Measurements from ENCODE around the gene DDX10. TPM values are rescaled to one million over a fixed set of nuclear protein-coding genes. Genes with fewer than 3 reads are reported as not detected.

DDX10 gene
- polyA plus RNA-seq, 1 donor from 2014 or later: 15.9 TPM

DNA sequence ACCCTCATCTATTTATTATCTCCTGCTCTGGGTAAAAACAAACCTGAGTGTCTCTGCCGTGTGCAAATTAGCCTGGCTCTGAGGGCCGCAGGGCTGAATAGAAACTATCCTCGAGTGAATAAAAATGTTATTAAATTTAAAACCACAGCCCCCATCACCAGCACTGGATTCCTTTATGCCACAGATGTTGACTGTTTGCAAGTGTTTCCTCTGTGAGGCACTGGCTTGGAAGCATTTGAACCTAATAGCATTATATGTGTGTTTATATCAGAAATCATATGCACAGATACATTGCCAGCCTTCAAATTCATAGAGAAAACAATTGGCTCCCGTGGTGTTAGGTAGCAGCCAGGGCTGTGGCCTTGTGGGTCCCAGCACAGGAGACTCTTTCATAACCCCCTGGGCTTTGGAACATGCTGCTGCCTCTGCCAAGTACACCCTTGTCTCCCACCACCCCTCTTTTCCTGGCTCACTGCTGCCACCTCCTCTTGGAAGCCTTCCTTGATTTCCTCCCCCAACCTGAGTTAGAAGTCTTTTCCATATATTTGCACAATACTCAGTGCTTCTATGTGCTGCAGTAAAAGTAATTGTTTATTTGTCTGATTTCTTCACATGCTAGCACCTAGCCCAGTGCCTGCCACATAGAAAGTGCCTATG, 294.4 kb downstream of the DDX10 start:
- TF ChIP-seq TAF1 (IDR thresholded peaks at IDR 0.05; ENCODE audit: low read depth): no peak
- TF ChIP-seq POLR2AphosphoS5 (IDR thresholded peaks at IDR 0.05): no peak
- TF ChIP-seq, protein P1, sequence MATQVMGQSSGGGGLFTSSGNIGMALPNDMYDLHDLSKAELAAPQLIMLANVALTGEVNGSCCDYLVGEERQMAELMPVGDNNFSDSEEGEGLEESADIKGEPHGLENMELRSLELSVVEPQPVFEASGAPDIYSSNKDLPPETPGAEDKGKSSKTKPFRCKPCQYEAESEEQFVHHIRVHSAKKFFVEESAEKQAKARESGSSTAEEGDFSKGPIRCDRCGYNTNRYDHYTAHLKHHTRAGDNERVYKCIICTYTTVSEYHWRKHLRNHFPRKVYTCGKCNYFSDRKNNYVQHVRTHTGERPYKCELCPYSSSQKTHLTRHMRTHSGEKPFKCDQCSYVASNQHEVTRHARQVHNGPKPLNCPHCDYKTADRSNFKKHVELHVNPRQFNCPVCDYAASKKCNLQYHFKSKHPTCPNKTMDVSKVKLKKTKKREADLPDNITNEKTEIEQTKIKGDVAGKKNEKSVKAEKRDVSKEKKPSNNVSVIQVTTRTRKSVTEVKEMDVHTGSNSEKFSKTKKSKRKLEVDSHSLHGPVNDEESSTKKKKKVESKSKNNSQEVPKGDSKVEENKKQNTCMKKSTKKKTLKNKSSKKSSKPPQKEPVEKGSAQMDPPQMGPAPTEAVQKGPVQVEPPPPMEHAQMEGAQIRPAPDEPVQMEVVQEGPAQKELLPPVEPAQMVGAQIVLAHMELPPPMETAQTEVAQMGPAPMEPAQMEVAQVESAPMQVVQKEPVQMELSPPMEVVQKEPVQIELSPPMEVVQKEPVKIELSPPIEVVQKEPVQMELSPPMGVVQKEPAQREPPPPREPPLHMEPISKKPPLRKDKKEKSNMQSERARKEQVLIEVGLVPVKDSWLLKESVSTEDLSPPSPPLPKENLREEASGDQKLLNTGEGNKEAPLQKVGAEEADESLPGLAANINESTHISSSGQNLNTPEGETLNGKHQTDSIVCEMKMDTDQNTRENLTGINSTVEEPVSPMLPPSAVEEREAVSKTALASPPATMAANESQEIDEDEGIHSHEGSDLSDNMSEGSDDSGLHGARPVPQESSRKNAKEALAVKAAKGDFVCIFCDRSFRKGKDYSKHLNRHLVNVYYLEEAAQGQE (IDR thresholded peaks at IDR 0.05; ENCODE audit: borderline replicate concordance): no peak
- no peak for TF ChIP-seq RAD21 (conservative IDR thresholded peaks at IDR 0.05)
- TF ChIP-seq, protein P2, sequence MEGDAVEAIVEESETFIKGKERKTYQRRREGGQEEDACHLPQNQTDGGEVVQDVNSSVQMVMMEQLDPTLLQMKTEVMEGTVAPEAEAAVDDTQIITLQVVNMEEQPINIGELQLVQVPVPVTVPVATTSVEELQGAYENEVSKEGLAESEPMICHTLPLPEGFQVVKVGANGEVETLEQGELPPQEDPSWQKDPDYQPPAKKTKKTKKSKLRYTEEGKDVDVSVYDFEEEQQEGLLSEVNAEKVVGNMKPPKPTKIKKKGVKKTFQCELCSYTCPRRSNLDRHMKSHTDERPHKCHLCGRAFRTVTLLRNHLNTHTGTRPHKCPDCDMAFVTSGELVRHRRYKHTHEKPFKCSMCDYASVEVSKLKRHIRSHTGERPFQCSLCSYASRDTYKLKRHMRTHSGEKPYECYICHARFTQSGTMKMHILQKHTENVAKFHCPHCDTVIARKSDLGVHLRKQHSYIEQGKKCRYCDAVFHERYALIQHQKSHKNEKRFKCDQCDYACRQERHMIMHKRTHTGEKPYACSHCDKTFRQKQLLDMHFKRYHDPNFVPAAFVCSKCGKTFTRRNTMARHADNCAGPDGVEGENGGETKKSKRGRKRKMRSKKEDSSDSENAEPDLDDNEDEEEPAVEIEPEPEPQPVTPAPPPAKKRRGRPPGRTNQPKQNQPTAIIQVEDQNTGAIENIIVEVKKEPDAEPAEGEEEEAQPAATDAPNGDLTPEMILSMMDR (IDR thresholded peaks at IDR 0.05; ENCODE audit: poor library complexity, severe bottlenecking): no peak
- no peak for TF ChIP-seq EZH2 (IDR thresholded peaks at IDR 0.05; ENCODE audit: borderline replicate concordance, insufficient read depth, low read length, poor library complexity, severe bottlenecking)
- TF ChIP-seq SMC3 (conservative IDR thresholded peaks at IDR 0.05; ENCODE audit: poor library complexity): no peak
- TF ChIP-seq MXI1 (conservative IDR thresholded peaks at IDR 0.05; ENCODE audit: poor library complexity, severe bottlenecking): no peak
- TF ChIP-seq EP300 (conservative IDR thresholded peaks at IDR 0.05; ENCODE audit: poor library complexity, severe bottlenecking): no peak
- H3K27ac ChIP-seq (ENCODE audit: low read length): no peak overlapping the region

DNA sequence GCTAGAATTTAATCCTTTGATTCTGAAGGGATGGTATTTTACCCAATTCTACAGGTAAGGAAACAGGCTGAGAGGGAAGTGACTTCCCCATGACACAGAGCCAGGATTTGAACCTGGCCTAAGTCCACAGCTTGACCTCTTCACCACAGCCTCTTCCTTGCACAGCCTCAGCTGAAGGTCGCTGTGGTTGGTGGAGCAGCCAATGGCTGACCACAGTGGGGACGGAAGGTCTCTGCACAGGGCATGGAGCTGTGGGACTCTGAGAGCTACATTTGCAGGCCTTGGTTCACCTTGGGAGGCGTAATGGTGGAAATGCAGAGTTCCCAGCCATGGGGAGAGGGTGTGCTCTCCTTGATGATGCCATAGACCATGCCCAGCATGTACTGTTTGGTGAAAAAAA, 295.0 kb downstream of the DDX10 start:
- Histone ChIP-seq H3K9ac (ENCODE audit: low read length) (no peak overlapping the region), H3K27ac (ENCODE audit: low read length) (no peak overlapping the region), H2AFZ (ENCODE audit: low read depth, low read length) (no peak overlapping the region)

More for the DNA sequence above, 294.4 kb downstream of the DDX10 start:
- H3K4me3 ChIP-seq (ENCODE audit: low read length): no peak overlapping the region
- no peak overlapping the region for H3K4me2 ChIP-seq (ENCODE audit: low read length)
- no peak overlapping the region for H3K9ac ChIP-seq (ENCODE audit: low read length)
- H4K20me1 ChIP-seq (ENCODE audit: insufficient read depth): no peaks in the 10 kb centered on the region
- H3F3A ChIP-seq (ENCODE audit: insufficient read depth, low read length, poor library complexity, severe bottlenecking): no peaks in the 10 kb centered on the region
- H2AFZ ChIP-seq (ENCODE audit: low read depth, low read length): no peak overlapping the region
- no peaks in the 10 kb centered on the region for H3K27me3 ChIP-seq (ENCODE audit: insufficient read depth, low read depth, low read length)
- no peaks in the 10 kb centered on the region for H3K79me2 ChIP-seq (replicated peaks; ENCODE audit: insufficient read depth, low read length)
- no peaks in the 10 kb centered on the region for H3K9me2 ChIP-seq (ENCODE audit: insufficient read depth, low read length)
- H3K9me3 ChIP-seq (ENCODE audit: low read length): no peaks in the 10 kb centered on the region
- no peaks in the 10 kb centered on the region for H3K36me3 ChIP-seq (ENCODE audit: insufficient read depth, low read length)

More for the DNA sequence above, 295.0 kb downstream of the DDX10 start:
- Histone ChIP-seq H3K36me3 (ENCODE audit: insufficient read depth, low read length) (no peaks in the 10 kb centered on the region), H3K9me2 (ENCODE audit: insufficient read depth, low read length) (no peaks in the 10 kb centered on the region), H3K79me2 (replicated peaks; ENCODE audit: insufficient read depth, low read length) (no peaks in the 10 kb centered on the region), H3F3A (ENCODE audit: insufficient read depth, low read length, poor library complexity, severe bottlenecking) (no peaks in the 10 kb centered on the region), H3K4me3 (ENCODE audit: low read length) (no peak overlapping the region), H4K20me1 (ENCODE audit: insufficient read depth) (no peaks in the 10 kb centered on the region), H3K27me3 (ENCODE audit: insufficient read depth, low read depth, low read length) (no peaks in the 10 kb centered on the region), H3K4me2 (ENCODE audit: low read length) (no peak overlapping the region), H3K9me3 (ENCODE audit: low read length) (no peaks in the 10 kb centered on the region)
- TF ChIP-seq SMC3 (conservative IDR thresholded peaks at IDR 0.05; ENCODE audit: poor library complexity) (no peak), TAF1 (IDR thresholded peaks at IDR 0.05; ENCODE audit: low read depth) (no peak), EP300 (conservative IDR thresholded peaks at IDR 0.05; ENCODE audit: poor library complexity, severe bottlenecking) (no peak), RAD21 (conservative IDR thresholded peaks at IDR 0.05) (no peak), MXI1 (conservative IDR thresholded peaks at IDR 0.05; ENCODE audit: poor library complexity, severe bottlenecking) (no peak), EZH2 (IDR thresholded peaks at IDR 0.05; ENCODE audit: borderline replicate concordance, insufficient read depth, low read length, poor library complexity, severe bottlenecking) (no peak), POLR2AphosphoS5 (IDR thresholded peaks at IDR 0.05) (no peak)
- TF ChIP-seq, protein P2 (IDR thresholded peaks at IDR 0.05; ENCODE audit: poor library complexity, severe bottlenecking): no peak
- TF ChIP-seq, protein P1 (IDR thresholded peaks at IDR 0.05; ENCODE audit: borderline replicate concordance): no peak
